Activated CD8-positive, alpha-beta memory T cell treated with anti-CD3 and anti-CD28 coated beads, Interleukin-2, amount 10 ng/mL, durations not matched to agents 7 days and 5 days (primary cell): ENCODE measurements around the gene KCNJ2. TPM values are rescaled to one million over a fixed set of nuclear protein-coding genes. Genes with fewer than 3 reads are reported as not detected.

Experiments
- ATAC-seq: fragments of 150-1000 bp; cut with Tn5 transposase; one replicate; pipeline ENCODE4 v1.10.0; 2021; ENCODE audit warnings: moderate library complexity
- CTCF ChIA-PET: fragments of 350-600 bp; sonication (Branson Sonifier 250); formaldehyde crosslinking; loops from one replicate; lab custom pipeline; 2021; ENCODE audit warnings: antibody characterized with exemption; lab: Charles Lee
- DNase-seq: peaks from one replicate; pipeline ENCODE4 v3.0.0-alpha.2; 2020
- H3K27ac Mint-ChIP-seq: one replicate; pipeline ENCODE4 v1.8.0; 2021; ENCODE audit warnings: mild to moderate bottlenecking, mixed read lengths
- H3K27me3 Mint-ChIP-seq: one replicate; pipeline ENCODE4 v1.8.0; 2021; ENCODE audit warnings: mixed read lengths
- H3K36me3 Mint-ChIP-seq: one replicate; pipeline ENCODE4 v1.8.0; 2021; ENCODE audit warnings: mild to moderate bottlenecking, mixed read lengths
- H3K4me1 Mint-ChIP-seq: one replicate; pipeline ENCODE4 v1.8.0; 2021; ENCODE audit warnings: mixed read lengths
- H3K4me3 Mint-ChIP-seq: one replicate; pipeline ENCODE4 v1.8.0; 2021; ENCODE audit warnings: mild to moderate bottlenecking, moderate library complexity, mixed read lengths
- H3K9me3 Mint-ChIP-seq: one replicate; pipeline ENCODE4 v1.8.0; 2022; ENCODE audit warnings: low read depth, mixed read lengths
- total RNA-seq, 2 experiments: library from RNA; stranded (reverse); gene quantifications; one replicate each; pipeline ENCODE4 v1.2.3, GENCODE V29; 2021

Gene KCNJ2
- total RNA-seq, 2 experiments from 2014 or later: not detected

GRCh38 chr17:70137451-70138230 is 31.7 kb upstream of the KCNJ2 start:
- H3K4me1 Mint-ChIP-seq: peaks cover 16% of the 10 kb centered on the region
- no peak overlapping the region for H3K4me3 Mint-ChIP-seq
- H3K27ac Mint-ChIP-seq: no peak overlapping the region
- peaks cover 16% of the 10 kb centered on the region for H3K27me3 Mint-ChIP-seq
- peaks cover under 1% of the 10 kb centered on the region for H3K9me3 Mint-ChIP-seq
- DNase-seq (peak; percentile 61), ATAC-seq (peak; percentile 93)
- CTCF ChIA-PET: no interaction called here
- H3K36me3 Mint-ChIP-seq: no peaks in the 10 kb centered on the region

DNA sequence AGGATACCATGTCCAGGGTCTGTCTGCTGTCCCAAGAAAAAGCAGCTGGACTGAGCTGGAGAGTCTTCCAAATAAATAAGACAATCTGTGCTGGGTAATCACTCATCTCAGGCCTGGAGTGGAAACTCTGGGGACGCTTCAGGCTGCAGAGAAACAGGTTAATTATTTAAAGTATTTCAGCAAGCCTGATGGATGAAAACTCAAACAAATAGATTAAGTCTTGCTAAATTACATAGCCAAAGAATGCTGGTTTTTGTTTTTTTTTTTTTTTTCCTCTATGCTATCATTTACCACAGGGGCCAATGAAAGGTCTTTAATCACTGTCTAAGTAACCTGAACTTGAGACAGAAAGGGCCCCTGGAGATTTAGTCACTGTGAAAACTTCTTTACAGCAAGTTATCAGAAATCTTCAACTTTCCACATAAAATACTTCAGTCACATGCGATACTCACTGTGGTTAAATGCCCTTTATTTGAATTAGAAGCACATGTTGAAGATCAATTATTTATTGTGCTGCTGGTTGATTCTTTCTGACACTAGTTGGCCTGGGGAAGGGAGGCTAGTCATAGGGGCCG is 31.0 kb upstream of the KCNJ2 start:
- no peak for ATAC-seq
- Mint-ChIP-seq H3K27ac (no peak overlapping the region), H3K4me3 (no peak overlapping the region), H3K36me3 (no peaks in the 10 kb centered on the region), H3K4me1 (peaks cover 16% of the 10 kb centered on the region), H3K27me3 (peaks cover 16% of the 10 kb centered on the region), H3K9me3 (no peaks in the 10 kb centered on the region)
- no peak for DNase-seq
- CTCF ChIA-PET: no interaction called here

DNA sequence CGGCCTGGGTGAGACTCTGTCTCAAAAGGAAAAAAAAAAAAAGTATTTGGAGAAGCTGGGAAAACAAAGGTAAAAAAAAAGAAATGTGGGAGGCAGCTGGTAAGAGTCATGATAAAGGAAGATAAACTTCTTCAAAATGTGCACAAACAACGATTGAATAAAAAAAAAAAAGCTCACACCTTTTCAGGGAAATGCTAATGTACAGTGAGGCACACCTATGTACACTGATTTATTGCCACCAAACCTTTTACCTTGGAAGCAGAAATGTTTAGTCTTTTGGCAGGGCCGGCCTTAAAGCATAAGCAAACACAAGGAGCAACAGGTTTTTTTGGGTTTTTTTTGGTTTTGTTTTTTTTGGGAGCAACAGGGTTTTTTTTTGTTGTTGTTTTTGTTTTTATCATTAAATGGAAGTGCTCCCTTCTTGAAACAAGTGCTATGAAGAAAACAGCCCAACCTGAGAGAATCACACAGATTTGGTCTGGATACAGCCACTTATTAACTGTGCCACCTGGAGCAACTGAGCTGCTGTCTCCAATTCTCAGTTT is 29.8 kb upstream of the KCNJ2 start:
- H3K27me3 Mint-ChIP-seq: peaks cover 16% of the 10 kb centered on the region
- peaks cover 16% of the 10 kb centered on the region for H3K4me1 Mint-ChIP-seq
- H3K9me3 Mint-ChIP-seq: no peaks in the 10 kb centered on the region
- CTCF ChIA-PET: no interaction called here
- H3K36me3 Mint-ChIP-seq: no peaks in the 10 kb centered on the region
- H3K4me3 Mint-ChIP-seq: no peak overlapping the region
- no peak overlapping the region for H3K27ac Mint-ChIP-seq
- no peak for ATAC-seq
- no peak for DNase-seq

- Mint-ChIP-seq H3K9me3 (no peaks in the 10 kb centered on the region), H3K27ac (no peak overlapping the region), H3K27me3 (peaks cover 18% of the 10 kb centered on the region), H3K4me3 (no peak overlapping the region), H3K36me3 (no peaks in the 10 kb centered on the region), H3K4me1 (no peaks in the 10 kb centered on the region)
- DNase-seq (no peak), ATAC-seq (no peak)
- CTCF ChIA-PET: interaction anchor here (1.0 to 1.4 kb wide), 3 partner anchors 535 to 574 kb away, joined by 3 to 5 read pairs (median 4); no protein-coding TSS in a partner anchor
Observed at GRCh38 chr17:70144260-70144846, 25.0 kb upstream of the KCNJ2 start.

DNA sequence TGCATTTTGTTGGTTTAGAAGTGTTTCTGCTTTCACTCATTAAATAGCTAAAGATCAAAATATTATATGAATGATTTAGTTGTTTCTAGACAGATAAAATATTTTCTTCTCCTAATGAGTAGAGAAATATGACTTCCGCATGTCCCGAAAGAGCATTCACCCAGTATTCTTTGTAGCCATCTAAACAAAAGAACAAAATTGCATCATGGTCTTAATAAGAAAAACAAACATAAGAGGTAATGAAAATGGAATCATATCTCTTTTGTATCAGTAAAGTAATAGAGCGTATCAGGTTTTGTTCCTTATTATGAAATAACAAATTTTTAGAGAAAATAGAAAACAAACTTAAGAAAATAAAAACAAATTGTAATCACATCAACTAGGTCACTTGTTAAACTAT is 16.1 kb upstream of the KCNJ2 start:
- Mint-ChIP-seq H3K27me3 (peaks cover 10% of the 10 kb centered on the region), H3K9me3 (no peaks in the 10 kb centered on the region), H3K27ac (no peak overlapping the region), H3K4me1 (no peaks in the 10 kb centered on the region), H3K36me3 (no peaks in the 10 kb centered on the region), H3K4me3 (no peak overlapping the region)
- CTCF ChIA-PET: no interaction called here
- DNase-seq (no peak), ATAC-seq (no peak)

- no peaks in the 10 kb centered on the region for H3K36me3 Mint-ChIP-seq
- DNase-seq: no peak
- CTCF ChIA-PET: interaction anchor here (0.9 kb wide), 1 partner anchor 10 kb away, joined by 4 read pairs; no protein-coding TSS in a partner anchor
- no peaks in the 10 kb centered on the region for H3K4me1 Mint-ChIP-seq
- H3K27ac Mint-ChIP-seq: no peak overlapping the region
- no peak overlapping the region for H3K4me3 Mint-ChIP-seq
- H3K9me3 Mint-ChIP-seq: no peaks in the 10 kb centered on the region
- peaks cover 10% of the 10 kb centered on the region for H3K27me3 Mint-ChIP-seq
- ATAC-seq: no peak
Observed at GRCh38 chr17:70157151-70157550, 12.2 kb upstream of the KCNJ2 start.

GRCh38 chr17:70158180-70158579 is 11.2 kb upstream of the KCNJ2 start:
- no peak overlapping the region for H3K27ac Mint-ChIP-seq
- H3K4me3 Mint-ChIP-seq: no peak overlapping the region
- CTCF ChIA-PET: interaction anchor here (0.9 kb wide), 1 partner anchor 9 kb away, joined by 4 read pairs; no protein-coding TSS in a partner anchor
- H3K4me1 Mint-ChIP-seq: no peaks in the 10 kb centered on the region
- peaks cover 10% of the 10 kb centered on the region for H3K27me3 Mint-ChIP-seq
- ATAC-seq (no peak), DNase-seq (no peak)
- H3K9me3 Mint-ChIP-seq: no peaks in the 10 kb centered on the region
- no peaks in the 10 kb centered on the region for H3K36me3 Mint-ChIP-seq

DNA sequence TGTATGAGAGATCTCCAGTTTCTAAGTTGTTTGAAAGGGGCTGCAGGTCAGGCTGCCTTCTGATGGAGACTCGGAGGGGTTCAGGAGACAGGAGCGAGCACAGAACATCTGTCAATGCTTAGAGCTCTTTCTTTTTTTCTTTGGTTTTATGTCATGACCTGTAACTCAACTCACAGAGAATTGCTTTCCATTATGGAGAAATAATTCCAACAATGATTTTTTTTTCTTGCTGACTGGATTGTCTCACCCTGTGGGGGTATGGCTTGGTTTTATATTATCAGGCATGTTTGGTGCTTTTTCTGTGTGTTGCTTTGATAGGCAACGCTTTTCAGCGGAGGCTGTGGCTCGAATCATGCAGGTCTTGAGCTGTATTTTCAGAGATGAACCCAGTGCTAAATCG is 10.7 kb upstream of the KCNJ2 start:
- Mint-ChIP-seq H3K4me1 (no peaks in the 10 kb centered on the region), H3K9me3 (no peaks in the 10 kb centered on the region), H3K27ac (no peak overlapping the region), H3K36me3 (no peaks in the 10 kb centered on the region), H3K4me3 (no peak overlapping the region), H3K27me3 (peaks cover 10% of the 10 kb centered on the region)
- no peak for ATAC-seq
- CTCF ChIA-PET: no interaction called here
- DNase-seq: no peak

- CTCF ChIA-PET: no interaction called here
- ATAC-seq (no peak), DNase-seq (no peak)
- Mint-ChIP-seq H3K4me1 (no peaks in the 10 kb centered on the region), H3K4me3 (no peak overlapping the region), H3K9me3 (no peaks in the 10 kb centered on the region), H3K27me3 (peaks cover 10% of the 10 kb centered on the region), H3K36me3 (no peaks in the 10 kb centered on the region), H3K27ac (no peak overlapping the region)
Observed at GRCh38 chr17:70159980-70160379, 9.4 kb upstream of the KCNJ2 start.

GRCh38 chr17:70161519-70161918 is 7.8 kb upstream of the KCNJ2 start:
- no peak overlapping the region for H3K4me3 Mint-ChIP-seq
- no peak for ATAC-seq
- no peak overlapping the region for H3K27ac Mint-ChIP-seq

DNA sequence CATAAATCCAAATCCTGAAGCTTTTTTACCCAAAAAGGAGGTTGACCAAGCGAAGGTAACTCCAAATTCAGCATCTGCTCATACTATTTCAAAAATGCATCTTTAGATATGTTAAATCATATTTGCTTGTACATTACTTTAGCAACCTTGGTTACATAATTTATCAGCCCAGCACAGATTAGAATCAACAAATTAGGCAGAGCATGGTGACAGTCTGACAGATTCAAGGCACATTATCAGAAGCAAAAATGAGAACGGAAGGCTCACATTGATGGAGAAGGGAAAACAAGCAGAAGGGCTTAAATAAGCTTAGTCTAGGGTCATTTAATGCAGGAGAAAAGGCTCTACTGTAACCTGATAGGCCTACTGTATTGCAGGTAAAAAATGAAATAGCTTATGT is 3.9 kb upstream of the KCNJ2 start:
- DNase-seq (no peak), ATAC-seq (no peak)
- H3K4me3 Mint-ChIP-seq: no peak overlapping the region
- no peaks in the 10 kb centered on the region for H3K36me3 Mint-ChIP-seq
- H3K9me3 Mint-ChIP-seq: no peaks in the 10 kb centered on the region
- H3K4me1 Mint-ChIP-seq: peaks cover 17% of the 10 kb centered on the region
- CTCF ChIA-PET: interaction anchor here (0.9 kb wide), 1 partner anchor 770 kb away, joined by 3 read pairs; no protein-coding TSS in a partner anchor
- H3K27ac Mint-ChIP-seq: no peak overlapping the region
- H3K27me3 Mint-ChIP-seq: peaks cover 41% of the 10 kb centered on the region

More at GRCh38 chr17:70161519-70161918, 7.8 kb upstream of the KCNJ2 start:
- peaks cover 14% of the 10 kb centered on the region for H3K27me3 Mint-ChIP-seq
- CTCF ChIA-PET: no interaction called here
- H3K9me3 Mint-ChIP-seq: no peaks in the 10 kb centered on the region
- no peak for DNase-seq
- H3K4me1 Mint-ChIP-seq: no peaks in the 10 kb centered on the region
- H3K36me3 Mint-ChIP-seq: no peaks in the 10 kb centered on the region

DNA sequence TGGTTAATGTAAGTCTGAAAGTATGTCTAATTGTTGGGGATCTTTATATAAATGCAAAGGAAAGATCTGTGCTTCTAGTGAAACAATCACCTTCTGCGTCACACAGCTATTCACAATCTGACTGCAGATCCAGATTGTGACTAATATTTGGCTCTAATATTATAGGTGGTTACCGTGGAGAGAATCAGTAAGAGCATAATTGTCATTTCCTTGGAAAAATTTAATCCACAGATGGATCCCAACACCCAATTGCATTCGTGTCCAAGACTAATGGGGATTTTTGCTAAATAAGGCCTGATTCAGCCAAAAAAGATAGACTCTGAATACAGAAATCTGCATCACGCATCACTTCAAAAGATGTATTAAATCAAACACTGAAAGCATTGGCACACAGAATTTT is 2.7 kb upstream of the KCNJ2 start:
- peaks cover 17% of the 10 kb centered on the region for H3K4me1 Mint-ChIP-seq
- no peak overlapping the region for H3K27ac Mint-ChIP-seq
- ATAC-seq (no peak), DNase-seq (no peak)
- no peaks in the 10 kb centered on the region for H3K9me3 Mint-ChIP-seq
- peaks cover 48% of the 10 kb centered on the region for H3K27me3 Mint-ChIP-seq
- no peak overlapping the region for H3K4me3 Mint-ChIP-seq
- CTCF ChIA-PET: no interaction called here
- H3K36me3 Mint-ChIP-seq: no peaks in the 10 kb centered on the region

- H3K4me1 Mint-ChIP-seq: peaks cover 17% of the 10 kb centered on the region
- peak overlapping the region; percentile 48 for H3K4me3 Mint-ChIP-seq
- ATAC-seq (peak; percentile 21), DNase-seq (peak; percentile 40)
- no peak overlapping the region for H3K27ac Mint-ChIP-seq
- CTCF ChIA-PET: no interaction called here
- no peaks in the 10 kb centered on the region for H3K9me3 Mint-ChIP-seq
- H3K36me3 Mint-ChIP-seq: no peaks in the 10 kb centered on the region
- peaks cover 63% of the 10 kb centered on the region for H3K27me3 Mint-ChIP-seq
Observed at GRCh38 chr17:70168044-70168976, 1.0 kb upstream of the KCNJ2 start.
